Thymus (tissue), 11 donors: ENCODE data around the gene MAGI2. TPM values are rescaled to one million over a fixed set of nuclear protein-coding genes. Genes with fewer than 3 reads are reported as not detected.

Source experiments
- DNase-seq, 9 donors: peaks; one replicate each; pipeline ENCODE4 v3.0.0-alpha.2; 2013; ENCODE audit warnings: low spot score in 9 of 9, low read depth in 6 of 9, missing footprints in 1 of 9
- H3K27ac ChIP-seq, 2 donors: one replicate each; pipeline ENCODE4 v1.5.1; 2013; ENCODE audit warnings: control low read depth in 1 of 2, low read depth in 1 of 2, low read length in 1 of 2, mild to moderate bottlenecking in 1 of 2, moderate library complexity in 1 of 2
- H3K27me3 ChIP-seq, 2 donors: one replicate each; pipeline ENCODE4 v1.5.1; 2013; ENCODE audit warnings: low read length in 1 of 2; ENCODE audit not compliant: control insufficient read depth in 2 of 2, insufficient read depth in 1 of 2
- H3K36me3 ChIP-seq, 2 donors: one replicate each; pipeline ENCODE4 v1.5.1; 2013; ENCODE audit warnings: low read length in 1 of 2, mild to moderate bottlenecking in 1 of 2, moderate library complexity in 1 of 2; ENCODE audit not compliant: control insufficient read depth in 2 of 2, insufficient read depth in 2 of 2
- H3K4me1 ChIP-seq, 2 donors: one replicate each; pipeline ENCODE4 v1.5.1; 2013; ENCODE audit warnings: low read length in 2 of 2; ENCODE audit not compliant: control insufficient read depth in 2 of 2, insufficient read depth in 2 of 2
- H3K4me3 ChIP-seq, 2 donors: one replicate each; pipeline ENCODE4 v1.5.1; 2013; ENCODE audit warnings: low read length in 2 of 2, control low read depth in 1 of 2, mild to moderate bottlenecking in 1 of 2
- H3K9me3 ChIP-seq, 2 donors: one replicate each; pipeline ENCODE4 v1.5.1; 2013; ENCODE audit warnings: low read length in 1 of 2, mild to moderate bottlenecking in 1 of 2; ENCODE audit not compliant: control insufficient read depth in 2 of 2, insufficient read depth in 1 of 2
- WGBS: extraction: QIAGEN DNeasy Blood & Tissue Kit; methylation state at CpG from one replicate; pipeline ENCODE4 v1.1.7; 2013; 5-methylcytosine and 5-hydroxymethylcytosine counted together
- polyA plus RNA-seq: library from polyadenylated mRNA; stranded (reverse); fragments of 200-250 nt; gene quantifications from one replicate; pipeline ENCODE4 v1.2.3, GENCODE V29; 2013
- total RNA-seq: library from RNA; stranded (reverse); fragments of 120-200 nt; gene quantifications from one replicate; pipeline ENCODE4 v1.2.4, GENCODE V29; 2013
- donor health status: healthy.

Gene MAGI2
- total and polyA plus RNA-seq, 2 donors = 0.42 to 1.7 TPM

DNA sequence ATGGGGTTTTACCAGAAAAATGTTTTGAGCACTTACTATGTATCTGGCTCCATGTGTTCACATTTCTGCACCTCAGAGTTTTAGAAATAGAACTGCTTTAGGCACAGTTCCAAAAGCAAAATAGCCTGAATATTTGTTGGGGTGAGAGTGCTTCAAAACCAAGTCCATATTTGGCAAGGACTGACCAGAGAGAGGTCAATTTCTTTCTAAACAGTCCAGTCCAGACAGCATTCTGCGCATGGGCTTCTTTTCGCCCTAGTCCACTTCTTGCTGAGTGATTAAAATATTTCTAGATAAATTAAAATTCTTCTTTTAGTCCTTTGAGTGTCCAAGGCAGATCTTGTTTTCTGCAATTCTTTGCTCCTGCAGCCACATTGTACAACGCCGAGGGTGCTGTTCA is 1227.9 kb downstream of the MAGI2 start:
- Histone ChIP-seq H3K27ac (no peak overlapping the region), H3K27me3 (no peaks in the 10 kb centered on the region), H3K4me3 (no peak overlapping the region), H3K4me1 (no peaks in the 10 kb centered on the region), H3K36me3 (no peaks in the 10 kb centered on the region), H3K9me3 (no peaks in the 10 kb centered on the region)
- 95% methylated on average over 4 of the region's 4 CpGs for WGBS
- DNase-seq = no peak

DNA sequence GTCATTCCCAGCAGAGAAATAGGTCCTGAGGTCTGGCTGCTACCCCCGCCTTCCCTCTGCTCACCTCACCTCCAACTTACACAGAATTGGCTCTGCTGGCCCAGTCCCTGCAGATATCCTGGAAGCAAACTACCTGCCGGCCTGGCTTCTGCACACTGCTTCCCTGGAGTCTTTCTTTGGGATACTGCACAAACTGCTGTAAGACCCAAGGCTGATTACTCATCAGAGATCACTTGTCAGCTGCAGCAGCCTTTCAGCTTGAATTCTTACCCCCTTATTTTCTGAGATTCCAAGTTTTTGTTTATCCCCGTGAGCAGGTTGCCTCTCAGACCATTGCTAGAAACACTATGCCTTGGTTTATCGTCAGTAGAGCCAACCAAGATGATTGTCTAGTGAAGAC is 1228.5 kb downstream of the MAGI2 start:
- H3K4me3 ChIP-seq = no peak overlapping the region
- H3K9me3 ChIP-seq = no peaks in the 10 kb centered on the region
- H3K27ac ChIP-seq = no peak overlapping the region
- 96% methylated on average over 4 of the region's 4 CpGs for WGBS
- DNase-seq = no peak
- no peaks in the 10 kb centered on the region for H3K27me3 ChIP-seq
- no peaks in the 10 kb centered on the region for H3K4me1 ChIP-seq
- H3K36me3 ChIP-seq = no peaks in the 10 kb centered on the region

GRCh38 chr7:78223598-78223997 is 1229.9 kb downstream of the MAGI2 start:
- Histone ChIP-seq H3K36me3 (no peaks in the 10 kb centered on the region), H3K9me3 (no peaks in the 10 kb centered on the region), H3K4me1 (no peaks in the 10 kb centered on the region), H3K4me3 (no peak overlapping the region), H3K27me3 (no peaks in the 10 kb centered on the region), H3K27ac (no peak overlapping the region)
- WGBS = 94% methylated on average over 1 of the region's 1 CpG
- DNase-seq = no peak

GRCh38 chr7:78222001-78222751 is 1231.3 kb downstream of the MAGI2 start:
- H3K27ac ChIP-seq = no peak overlapping the region
- no peak overlapping the region for H3K4me3 ChIP-seq
- 83% methylated on average over 5 of the region's 5 CpGs for WGBS
- no peak for DNase-seq
- no peaks in the 10 kb centered on the region for H3K27me3 ChIP-seq
- no peaks in the 10 kb centered on the region for H3K9me3 ChIP-seq
- no peaks in the 10 kb centered on the region for H3K4me1 ChIP-seq
- no peaks in the 10 kb centered on the region for H3K36me3 ChIP-seq

DNA sequence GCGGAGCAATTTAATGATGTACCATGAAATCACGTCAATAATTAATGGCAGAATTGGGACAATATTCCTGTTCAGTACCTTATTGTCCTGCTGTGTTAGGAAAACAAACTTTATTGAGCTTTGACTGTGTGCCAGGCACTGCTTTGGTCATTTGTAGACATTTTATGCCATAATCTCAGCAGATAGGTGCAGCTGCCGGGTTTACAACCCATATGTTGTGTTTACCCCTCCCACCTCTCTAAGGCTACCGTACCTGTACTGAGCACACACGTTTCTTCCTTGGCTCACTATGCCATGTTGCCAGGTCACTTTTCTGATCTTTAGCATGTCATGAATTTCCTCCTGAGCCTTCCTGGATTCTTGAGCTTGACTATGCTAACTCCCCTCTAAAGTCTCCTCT is 1232.7 kb downstream of the MAGI2 start:
- H3K27ac ChIP-seq = no peak overlapping the region
- no peaks in the 10 kb centered on the region for H3K9me3 ChIP-seq
- DNase-seq = no peak
- WGBS = 93% methylated on average over 5 of the region's 5 CpGs
- no peak overlapping the region for H3K4me3 ChIP-seq
- H3K27me3 ChIP-seq = no peaks in the 10 kb centered on the region
- no peaks in the 10 kb centered on the region for H3K36me3 ChIP-seq
- no peaks in the 10 kb centered on the region for H3K4me1 ChIP-seq

GRCh38 chr7:78218876-78219275 is 1234.6 kb downstream of the MAGI2 start:
- Histone ChIP-seq H3K4me3 (no peak overlapping the region), H3K4me1 (no peaks in the 10 kb centered on the region), H3K27ac (no peak overlapping the region), H3K27me3 (no peaks in the 10 kb centered on the region), H3K9me3 (no peaks in the 10 kb centered on the region), H3K36me3 (no peaks in the 10 kb centered on the region)
- DNase-seq = no peak
- 89% methylated on average over 9 of the region's 9 CpGs for WGBS

GRCh38 chr7:78218051-78218450 is 1235.4 kb downstream of the MAGI2 start:
- Histone ChIP-seq H3K9me3 (no peaks in the 10 kb centered on the region), H3K4me3 (no peak overlapping the region), H3K27me3 (no peaks in the 10 kb centered on the region), H3K36me3 (no peaks in the 10 kb centered on the region), H3K27ac (no peak overlapping the region), H3K4me1 (no peaks in the 10 kb centered on the region)
- 85% methylated on average over 1 of the region's 1 CpG for WGBS
- DNase-seq = no peak

DNA sequence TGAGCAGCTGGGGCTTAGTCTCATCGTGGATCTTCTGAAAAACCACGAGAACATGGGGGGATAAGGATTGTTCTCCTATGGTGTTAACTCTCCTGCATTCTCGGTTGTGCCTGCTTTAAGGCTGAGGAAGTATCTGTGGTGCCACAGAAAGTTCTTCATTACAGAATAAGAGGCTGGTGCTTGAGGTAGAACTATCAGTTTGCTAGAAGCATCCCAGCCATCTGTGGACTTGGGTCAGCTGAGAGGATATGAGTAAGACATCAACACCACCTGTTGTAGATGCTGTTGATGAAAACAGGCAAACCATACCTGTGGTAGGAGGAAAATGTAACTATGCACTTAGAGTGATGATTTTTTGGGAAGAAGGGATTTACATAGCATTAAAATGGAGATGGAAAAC is 1238.3 kb downstream of the MAGI2 start:
- H3K9me3 ChIP-seq = no peaks in the 10 kb centered on the region
- no peaks in the 10 kb centered on the region for H3K36me3 ChIP-seq
- WGBS = 89% methylated on average over 3 of the region's 3 CpGs
- H3K4me1 ChIP-seq = no peaks in the 10 kb centered on the region
- H3K4me3 ChIP-seq = no peak overlapping the region
- no peaks in the 10 kb centered on the region for H3K27me3 ChIP-seq
- no peak overlapping the region for H3K27ac ChIP-seq
- DNase-seq = no peak

GRCh38 chr7:78213402-78213801 is 1240.1 kb downstream of the MAGI2 start:
- Histone ChIP-seq H3K4me3 (no peak overlapping the region), H3K36me3 (no peaks in the 10 kb centered on the region), H3K27ac (no peak overlapping the region), H3K4me1 (no peaks in the 10 kb centered on the region), H3K9me3 (no peaks in the 10 kb centered on the region), H3K27me3 (no peaks in the 10 kb centered on the region)
- no peak for DNase-seq
- 94% methylated on average over 6 of the region's 6 CpGs for WGBS
